HUES64 (cell line): ENCODE data around the gene OR2V1.
"Not testable (repeated sequence)": the region's sequence is repeated elsewhere in the genome, so short reads cannot be mapped to it uniquely, and the experiment has no call there.

Experiments
- H3K27ac ChIP-seq: 2 replicates; pipeline ENCODE4 v1.7.0; 2013; ENCODE audit warnings: low read depth, low read length, inconsistent platforms
- H3K27me3 ChIP-seq: 2 replicates; pipeline ENCODE4 v1.6.1; 2013; ENCODE audit warnings: mild to moderate bottlenecking, low read length; ENCODE audit not compliant: insufficient read depth
- H3K36me3 ChIP-seq: 2 replicates; pipeline ENCODE4 v1.6.1; 2013; ENCODE audit warnings: mild to moderate bottlenecking, low read length; ENCODE audit not compliant: insufficient read depth
- H3K4me1 ChIP-seq: 2 replicates; pipeline ENCODE4 v1.6.1; 2013; ENCODE audit warnings: mild to moderate bottlenecking, low read length, moderate library complexity; ENCODE audit not compliant: insufficient read depth
- H3K4me3 ChIP-seq: 2 replicates; pipeline ENCODE4 v1.5.1; 2013; ENCODE audit warnings: mild to moderate bottlenecking, low read length, moderate library complexity
- H3K9ac ChIP-seq: 2 replicates; pipeline ENCODE4 v1.6.1; 2013; ENCODE audit warnings: mild to moderate bottlenecking, low read depth, low read length
- H3K9me3 ChIP-seq: 2 replicates; pipeline ENCODE4 v1.6.1; 2013; ENCODE audit warnings: low read depth, low read length; ENCODE audit not compliant: insufficient read depth
- WGBS: fragments of 150-250, 120-280 bp; methylation state at CpG from one replicate; pipeline ENCODE4 v1.1.7; 2013; ENCODE audit warnings: missing lambda C conversion rate; 5-methylcytosine and 5-hydroxymethylcytosine counted together

The OR2V1 gene

GRCh38 chr5:181109489-181110013, 21.4 kb downstream of the OR2V1 start:
- Histone ChIP-seq H3K36me3 (no peaks in the 10 kb centered on the region), H3K27ac (no peak overlapping the region), H3K9me3 (0 out of 2 replicates have a peak, but pooled peaks cover 12% of the 10 kb centered on the region), H3K9ac (no peak overlapping the region), H3K4me1 (no peaks in the 10 kb centered on the region), H3K27me3 (peaks cover 24% of the 10 kb centered on the region), H3K4me3 (no peak overlapping the region)
- WGBS, result 73% methylated on average over 11 of the region's 11 CpGs

GRCh38 chr5:181108578-181109165, 22.3 kb downstream of the OR2V1 start:
- no peak overlapping the region for H3K9ac ChIP-seq
- H3K4me1 ChIP-seq, result no peaks in the 10 kb centered on the region
- H3K4me3 ChIP-seq, result no peak overlapping the region
- no peaks in the 10 kb centered on the region for H3K36me3 ChIP-seq
- H3K9me3 ChIP-seq, result 0 out of 2 replicates have a peak, but pooled peaks cover 12% of the 10 kb centered on the region
- 75% methylated on average over 14 of the region's 14 CpGs for WGBS
- no peak overlapping the region for H3K27ac ChIP-seq
- H3K27me3 ChIP-seq, result peaks cover 22% of the 10 kb centered on the region

- Histone ChIP-seq H3K4me3 (no peak overlapping the region), H3K27me3 (peaks cover 18% of the 10 kb centered on the region), H3K9ac (no peak overlapping the region), H3K27ac (no peak overlapping the region), H3K4me1 (no peaks in the 10 kb centered on the region), H3K9me3 (0 out of 2 replicates have a peak, but pooled peaks cover 12% of the 10 kb centered on the region), H3K36me3 (no peaks in the 10 kb centered on the region)
- WGBS, result 81% methylated on average over 9 of the region's 9 CpGs
These were observed 23.3 kb downstream of the OR2V1 start for GRCh38 chr5:181107699-181108098.

- WGBS, result 67% methylated on average over 6 of the region's 7 CpGs
- H3K9me3 ChIP-seq, result 0 out of 2 replicates have a peak, but pooled peaks cover 5% of the 10 kb centered on the region
These were observed 25.5 kb downstream of the OR2V1 start for GRCh38 chr5:181105391-181106025.

GRCh38 chr5:181104606-181105390, 26.2 kb downstream of the OR2V1 start:
- not testable (repeated sequence) for H3K9me3 ChIP-seq, H3K36me3 ChIP-seq, H3K4me1 ChIP-seq, H3K27ac ChIP-seq, H3K9ac ChIP-seq
- peak overlapping the region; percentile 37; the same call in 1 of the 2 replicates for H3K4me3 ChIP-seq
- peaks cover 26% of the 10 kb centered on the region for H3K27me3 ChIP-seq
- WGBS, result 62% methylated on average over 11 of the region's 20 CpGs

More at GRCh38 chr5:181105391-181106025, 25.5 kb downstream of the OR2V1 start:
- Histone ChIP-seq H3K9ac (no peak overlapping the region), H3K27ac (no peak overlapping the region), H3K4me1 (no peaks in the 10 kb centered on the region), H3K27me3 (peaks cover 19% of the 10 kb centered on the region), H3K4me3 (0 out of 2 replicates have a peak overlapping the region, but pooled peaks have one; percentile 26), H3K36me3 (no peaks in the 10 kb centered on the region)

- H3K9me3 ChIP-seq, H3K4me1 ChIP-seq, H3K27ac ChIP-seq, H3K9ac ChIP-seq, H3K36me3 ChIP-seq: not testable (repeated sequence)
- WGBS, result 84% methylated on average over 5 of the region's 5 CpGs
- Histone ChIP-seq H3K27me3 (peaks cover 32% of the 10 kb centered on the region), H3K4me3 (peak overlapping the region; percentile 37)
These were observed 26.8 kb downstream of the OR2V1 start for GRCh38 chr5:181104259-181104568.

GRCh38 chr5:181101930-181102674, 28.9 kb downstream of the OR2V1 start:
- not testable (repeated sequence) for H3K27ac ChIP-seq, H3K9me3 ChIP-seq, H3K36me3 ChIP-seq, H3K4me3 ChIP-seq, H3K9ac ChIP-seq, H3K4me1 ChIP-seq
- H3K27me3 ChIP-seq, result peaks cover 39% of the 10 kb centered on the region
- no CpG with 5 or more reads among the region's 30 CpGs for WGBS

- H3K27ac ChIP-seq, H3K9me3 ChIP-seq, H3K9ac ChIP-seq, H3K36me3 ChIP-seq, H3K4me1 ChIP-seq: not testable (repeated sequence)
- H3K4me3 ChIP-seq, result peak overlapping the region; percentile 38
- H3K27me3 ChIP-seq, result peaks cover 39% of the 10 kb centered on the region
- WGBS, result no CpG with 5 or more reads among the region's 54 CpGs
These were observed 29.8 kb downstream of the OR2V1 start for GRCh38 chr5:181101030-181101641.

- Histone ChIP-seq H3K27ac (no peak overlapping the region), H3K9ac (no peak overlapping the region), H3K36me3 (no peaks in the 10 kb centered on the region), H3K4me1 (no peaks in the 10 kb centered on the region), H3K27me3 (peaks cover 33% of the 10 kb centered on the region), H3K9me3 (no peaks in the 10 kb centered on the region), H3K4me3 (peak overlapping the region; percentile 42)
- WGBS, result 77% methylated on average over 56 of the region's 62 CpGs
These were observed 30.7 kb downstream of the OR2V1 start for GRCh38 chr5:181100121-181100875.

- Histone ChIP-seq H3K36me3 (no peaks in the 10 kb centered on the region), H3K27ac (no peak overlapping the region), H3K4me1 (no peaks in the 10 kb centered on the region), H3K4me3 (no peak overlapping the region), H3K9me3 (no peaks in the 10 kb centered on the region), H3K9ac (no peak overlapping the region), H3K27me3 (peaks cover 28% of the 10 kb centered on the region)
- WGBS, result 74% methylated on average over 11 of the region's 11 CpGs
These were observed 31.3 kb downstream of the OR2V1 start for GRCh38 chr5:181099602-181100086.
